NT2/D1 (cell line): ENCODE measurements around the gene GTF2H2.
"Not testable (repeated sequence)": the region's sequence is repeated elsewhere in the genome, so short reads cannot be mapped to it uniquely, and the experiment has no call there.

Experiments used
- DNase-seq: peaks from one replicate; pipeline ENCODE4 v3.0.0-alpha.2; 2011; ENCODE audit warnings: low read depth, low spot score
- H3K27me3 ChIP-seq: 2 replicates; pipeline ENCODE4 v1.6.0; 2011; ENCODE audit warnings: mild to moderate bottlenecking; ENCODE audit not compliant: insufficient read length, insufficient read depth
- H3K36me3 ChIP-seq: 2 replicates; pipeline ENCODE4 v1.6.1; 2011; ENCODE audit warnings: mild to moderate bottlenecking, low read length, mixed read lengths; ENCODE audit not compliant: insufficient read depth, insufficient read length
- H3K4me1 ChIP-seq: 2 replicates; pipeline ENCODE4 v1.5.1; 2011; ENCODE audit not compliant: insufficient read depth, insufficient read length
- H3K4me3 ChIP-seq: 2 replicates; pipeline ENCODE4 v1.5.1; 2011; ENCODE audit warnings: low read depth; ENCODE audit not compliant: insufficient read length
- H3K9ac ChIP-seq: 2 replicates; pipeline ENCODE4 v1.6.0; 2011; ENCODE audit warnings: low read depth; ENCODE audit not compliant: insufficient read length
- H3K9me3 ChIP-seq: 2 replicates; pipeline ENCODE4 v1.5.1; 2011; ENCODE audit warnings: mild to moderate bottlenecking, low read length; ENCODE audit not compliant: insufficient read depth
- SUZ12 ChIP-seq: IDR thresholded peaks from 2 replicates; pipeline ENCODE4 v1.6.1; 2011; ENCODE audit not compliant: insufficient read length, insufficient read depth; ENCODE audit errors: extremely low read depth
- YY1 ChIP-seq: IDR thresholded peaks from 2 replicates; pipeline ENCODE4 v1.6.1; 2011; ENCODE audit not compliant: insufficient read length, insufficient read depth
- ZNF274 ChIP-seq: IDR thresholded peaks from 2 replicates; pipeline ENCODE4 v1.6.1; 2011; ENCODE audit warnings: mild to moderate bottlenecking, low read depth, low read length

The GTF2H2 gene

DNA sequence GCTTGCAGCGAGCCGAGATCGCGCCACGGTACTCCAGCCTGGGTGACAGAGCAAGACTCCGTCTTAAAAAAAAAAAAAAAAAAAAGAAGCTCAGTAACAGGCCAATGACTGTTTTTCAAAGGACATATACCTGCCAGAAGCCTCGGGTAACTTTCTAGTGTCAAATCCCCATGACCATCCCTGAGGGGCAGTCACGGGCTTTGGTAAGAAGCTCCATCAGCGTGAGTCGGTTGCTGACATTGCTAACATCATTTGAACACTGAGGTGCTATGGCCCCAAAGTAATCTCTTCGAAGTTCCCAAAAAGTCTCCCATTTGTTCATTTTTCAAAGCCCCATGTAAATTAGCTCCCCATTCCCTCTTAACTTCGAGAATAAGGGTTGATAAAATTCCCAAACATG lies 53.9 kb downstream of the GTF2H2 start:
- no peak for DNase-seq

DNA sequence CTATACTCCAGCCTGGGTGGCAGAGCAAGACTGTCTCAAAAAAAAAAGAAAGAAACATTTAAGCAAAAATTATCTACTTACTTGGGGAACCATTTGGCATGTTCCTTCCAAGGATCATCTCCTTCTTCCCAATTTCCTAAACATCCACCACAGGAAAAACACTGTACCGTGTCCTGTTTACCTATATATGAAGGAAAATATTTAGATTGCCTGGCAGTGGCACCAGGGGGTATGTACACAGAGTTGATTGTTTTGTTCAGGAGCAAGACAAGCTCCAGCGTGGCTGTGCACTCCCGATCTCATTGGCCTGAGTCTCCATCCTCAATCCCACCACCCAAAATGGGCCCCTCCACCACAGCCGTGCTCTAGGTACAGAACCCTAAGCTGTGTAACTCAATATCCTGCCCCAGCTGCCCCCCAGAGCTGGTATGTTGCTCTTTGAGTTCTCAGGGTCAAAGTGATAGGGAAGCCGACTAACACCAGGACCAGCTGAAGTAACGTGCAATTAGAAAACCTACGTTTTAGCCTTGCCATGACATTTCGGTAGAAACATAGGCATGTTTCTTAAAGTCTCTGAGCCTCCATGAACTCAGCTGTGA lies 56.2 kb downstream of the GTF2H2 start:
- H3K4me1 ChIP-seq: no peaks in the 10 kb centered on the region
- H3K4me3 ChIP-seq: no peak overlapping the region
- no peak for TF ChIP-seq ZNF274
- TF ChIP-seq YY1: no peak
- TF ChIP-seq SUZ12: no peak
- no peaks in the 10 kb centered on the region for H3K27me3 ChIP-seq
- no peak overlapping the region for H3K9ac ChIP-seq
- no peaks in the 10 kb centered on the region for H3K9me3 ChIP-seq
- no peaks in the 10 kb centered on the region for H3K36me3 ChIP-seq
- no peak for DNase-seq

More for the DNA sequence above, 53.9 kb downstream of the GTF2H2 start:
- H3K9me3 ChIP-seq: no peaks in the 10 kb centered on the region
- no peak overlapping the region for H3K9ac ChIP-seq
- H3K4me1 ChIP-seq: no peaks in the 10 kb centered on the region
- H3K27me3 ChIP-seq: no peaks in the 10 kb centered on the region
- H3K36me3 ChIP-seq: no peaks in the 10 kb centered on the region
- no peak for TF ChIP-seq ZNF274
- H3K4me3 ChIP-seq: no peak overlapping the region

DNA sequence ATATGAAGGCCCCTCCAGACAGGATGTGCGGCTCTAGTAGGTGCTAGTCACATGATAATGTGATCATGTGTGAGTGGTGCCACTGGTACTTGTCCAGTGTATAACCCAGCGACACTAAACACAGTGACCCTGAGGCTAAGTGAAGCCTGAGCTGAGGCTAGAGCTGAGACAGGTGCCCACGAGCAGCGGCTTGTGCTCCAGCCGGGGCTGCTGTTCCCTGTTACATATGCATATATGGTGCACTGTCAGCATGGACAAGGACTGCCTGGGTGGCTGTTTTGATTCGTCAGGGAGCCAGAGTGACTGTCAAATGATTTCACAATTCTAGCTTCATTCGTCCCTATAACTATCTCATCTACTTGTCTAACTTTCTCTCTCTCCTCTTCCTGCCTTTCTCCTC lies 60.5 kb downstream of the GTF2H2 start:
- not testable (repeated sequence) for H3K9ac ChIP-seq, H3K4me1 ChIP-seq, H3K27me3 ChIP-seq, H3K36me3 ChIP-seq, H3K4me3 ChIP-seq, DNase-seq, H3K9me3 ChIP-seq
